ENCODE data around the gene ARPC2.

Gene ARPC2

GRCh38 chr2:218230882-218231281 lies 13.9 kb downstream of the ARPC2 start:
- Histone ChIP-seq H3K9ac (ENCODE audit: low read length in 2 of 2) (no peak overlapping the region), H3K4me1 (ENCODE audit: control insufficient read depth, insufficient read depth, low read length) (peaks cover 5% of the 10 kb centered on the region), H3K27me3 (ENCODE audit: control insufficient read depth in 1 of 2, insufficient read depth in 2 of 2, low read length in 2 of 2) (no peaks in the 10 kb centered on the region), H3K9me3 (ENCODE audit: control insufficient read depth in 2 of 2, low read length in 2 of 2) (no peaks in the 10 kb centered on the region), H3K27ac (ENCODE audit: low read length) (no peak overlapping the region), H3K4me3 (ENCODE audit: low read length in 2 of 2) (no peak overlapping the region), H3K36me3 (ENCODE audit: control insufficient read depth in 2 of 2, insufficient read depth in 2 of 2, low read length in 2 of 2) (peaks cover 43% of the 10 kb centered on the region in 2 donors)

DNA sequence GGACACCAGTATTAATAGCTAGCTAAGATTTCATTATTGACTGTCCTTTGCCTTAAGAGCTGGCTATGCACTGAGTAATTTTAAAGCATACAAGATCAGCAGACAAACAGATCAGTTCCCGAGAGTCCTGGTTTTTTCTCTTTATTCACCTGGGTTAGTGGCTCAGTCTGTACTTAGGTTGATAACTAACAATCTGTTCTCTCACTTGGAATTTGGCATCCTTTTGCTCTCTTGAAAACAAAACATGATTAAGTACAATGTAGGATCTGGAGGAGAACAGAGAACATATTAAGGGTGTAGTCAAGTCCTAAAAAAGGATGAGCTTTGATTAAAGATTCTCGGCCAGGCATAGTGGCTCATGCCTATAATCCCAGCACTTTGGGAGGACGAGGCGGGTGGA lies 16.6 kb downstream of the ARPC2 start:
- no peaks in the 10 kb centered on the region for H3K27me3 ChIP-seq (ENCODE audit: control insufficient read depth in 1 of 2, insufficient read depth in 2 of 2, low read length in 2 of 2)
- H3K4me1 ChIP-seq (ENCODE audit: control insufficient read depth, insufficient read depth, low read length) = peaks cover 5% of the 10 kb centered on the region
- no peak overlapping the region for H3K4me3 ChIP-seq (ENCODE audit: low read length in 2 of 2)
- H3K36me3 ChIP-seq (ENCODE audit: control insufficient read depth in 2 of 2, insufficient read depth in 2 of 2, low read length in 2 of 2) = peaks cover 41 to 46% of the 10 kb centered on the region in 2 donors
- no peak overlapping the region for H3K9ac ChIP-seq (ENCODE audit: low read length in 2 of 2)
- no peaks in the 10 kb centered on the region for H3K9me3 ChIP-seq (ENCODE audit: control insufficient read depth in 2 of 2, low read length in 2 of 2)
- H3K27ac ChIP-seq (ENCODE audit: low read length) = no peak overlapping the region

DNA sequence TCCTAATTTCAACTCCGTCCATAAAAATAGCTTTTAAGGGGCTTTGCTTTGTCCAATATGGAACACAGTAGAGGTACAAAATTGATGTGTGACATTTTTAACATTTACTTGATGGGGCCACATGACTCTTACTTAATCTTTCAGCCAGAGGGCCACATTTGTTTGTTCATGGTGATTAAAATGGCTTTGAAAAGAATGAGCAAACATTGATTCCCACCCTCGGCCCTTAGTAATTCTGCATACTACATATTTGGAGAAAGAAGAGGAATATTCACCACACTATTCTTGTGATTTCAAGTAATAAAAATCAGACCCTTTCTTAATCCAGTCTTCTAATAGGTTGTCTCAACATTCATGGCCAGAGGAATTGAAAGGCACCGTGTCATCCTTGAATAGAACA lies 17.5 kb downstream of the ARPC2 start:
- Histone ChIP-seq H3K9ac (ENCODE audit: low read length in 2 of 2) (no peak overlapping the region), H3K9me3 (ENCODE audit: control insufficient read depth in 2 of 2, low read length in 2 of 2) (no peaks in the 10 kb centered on the region), H3K36me3 (ENCODE audit: control insufficient read depth in 2 of 2, insufficient read depth in 2 of 2, low read length in 2 of 2) (peaks cover 46 to 51% of the 10 kb centered on the region in 2 donors), H3K27me3 (ENCODE audit: control insufficient read depth in 1 of 2, insufficient read depth in 2 of 2, low read length in 2 of 2) (no peaks in the 10 kb centered on the region), H3K27ac (ENCODE audit: low read length) (no peak overlapping the region), H3K4me3 (ENCODE audit: low read length in 2 of 2) (no peak overlapping the region), H3K4me1 (ENCODE audit: control insufficient read depth, insufficient read depth, low read length) (peaks cover 5% of the 10 kb centered on the region)

DNA sequence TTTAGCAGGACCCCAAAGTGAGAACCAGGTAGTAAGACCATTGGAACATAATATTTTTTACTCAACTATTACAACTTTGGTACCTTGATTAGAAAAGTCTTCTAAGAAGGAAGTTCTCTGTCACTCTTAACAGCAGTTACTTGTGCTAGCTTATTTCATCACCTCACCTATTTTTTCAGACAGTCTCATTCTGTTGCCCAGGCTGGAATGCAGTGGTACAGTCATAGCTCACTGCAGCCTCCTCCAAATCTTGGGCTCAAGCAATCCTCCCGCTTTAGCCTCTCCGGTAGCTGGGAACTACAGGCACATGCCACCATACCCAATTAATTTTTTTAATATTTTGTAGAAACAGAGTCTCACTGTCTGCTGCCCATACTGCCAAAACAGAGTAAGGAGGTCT lies 18.0 kb downstream of the ARPC2 start:
- Histone ChIP-seq H3K27ac (ENCODE audit: low read length) (no peak overlapping the region), H3K9ac (ENCODE audit: low read length in 2 of 2) (no peak overlapping the region), H3K4me3 (ENCODE audit: low read length in 2 of 2) (no peak overlapping the region), H3K9me3 (ENCODE audit: control insufficient read depth in 2 of 2, low read length in 2 of 2) (no peaks in the 10 kb centered on the region), H3K4me1 (ENCODE audit: control insufficient read depth, insufficient read depth, low read length) (peaks cover 5% of the 10 kb centered on the region), H3K36me3 (ENCODE audit: control insufficient read depth in 2 of 2, insufficient read depth in 2 of 2, low read length in 2 of 2) (peaks cover 51 to 54% of the 10 kb centered on the region in 2 donors), H3K27me3 (ENCODE audit: control insufficient read depth in 1 of 2, insufficient read depth in 2 of 2, low read length in 2 of 2) (no peaks in the 10 kb centered on the region)

DNA sequence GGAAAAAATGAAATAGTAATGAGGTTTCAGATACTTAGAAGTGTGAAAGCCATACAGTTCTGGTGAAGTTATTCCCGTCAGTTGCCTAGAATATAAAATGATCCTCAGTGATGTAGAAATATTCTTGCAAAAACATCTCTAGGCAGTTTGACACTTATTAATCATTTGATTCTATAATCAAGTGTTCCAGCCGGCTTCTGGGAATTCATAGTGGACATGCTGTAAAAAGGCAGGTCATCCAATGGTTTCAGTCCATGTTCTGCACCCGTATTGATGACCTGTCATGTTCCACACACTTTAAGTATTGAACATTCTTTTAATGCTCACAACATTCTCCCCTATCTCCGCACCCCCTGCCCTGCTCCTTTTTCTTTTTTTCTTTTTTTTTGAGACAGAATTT lies 19.8 kb downstream of the ARPC2 start:
- Histone ChIP-seq H3K9ac (ENCODE audit: low read length in 2 of 2) (no peak overlapping the region), H3K4me3 (ENCODE audit: low read length in 2 of 2) (no peak overlapping the region), H3K27ac (ENCODE audit: low read length) (no peak overlapping the region), H3K27me3 (ENCODE audit: control insufficient read depth in 1 of 2, insufficient read depth in 2 of 2, low read length in 2 of 2) (no peaks in the 10 kb centered on the region), H3K9me3 (ENCODE audit: control insufficient read depth in 2 of 2, low read length in 2 of 2) (no peaks in the 10 kb centered on the region), H3K36me3 (ENCODE audit: control insufficient read depth in 2 of 2, insufficient read depth in 2 of 2, low read length in 2 of 2) (peaks cover 41 to 48% of the 10 kb centered on the region in 2 donors), H3K4me1 (ENCODE audit: control insufficient read depth, insufficient read depth, low read length) (no peaks in the 10 kb centered on the region)

- H3K36me3 ChIP-seq (ENCODE audit: control insufficient read depth in 2 of 2, insufficient read depth in 2 of 2, low read length in 2 of 2) = peaks cover 50 to 54% of the 10 kb centered on the region in 2 donors
- H3K4me3 ChIP-seq (ENCODE audit: low read length in 2 of 2) = no peak overlapping the region
- no peak overlapping the region for H3K9ac ChIP-seq (ENCODE audit: low read length in 2 of 2)
- no peaks in the 10 kb centered on the region for H3K4me1 ChIP-seq (ENCODE audit: control insufficient read depth, insufficient read depth, low read length)
- H3K9me3 ChIP-seq (ENCODE audit: control insufficient read depth in 2 of 2, low read length in 2 of 2) = no peaks in the 10 kb centered on the region
- no peaks in the 10 kb centered on the region for H3K27me3 ChIP-seq (ENCODE audit: control insufficient read depth in 1 of 2, insufficient read depth in 2 of 2, low read length in 2 of 2)
- H3K27ac ChIP-seq (ENCODE audit: low read length) = no peak overlapping the region
These were observed 21.9 kb downstream of the ARPC2 start for GRCh38 chr2:218238887-218239286.

GRCh38 chr2:218244204-218244603 lies 27.2 kb downstream of the ARPC2 start:
- no peak overlapping the region for H3K27ac ChIP-seq (ENCODE audit: low read length)
- no peaks in the 10 kb centered on the region for H3K4me1 ChIP-seq (ENCODE audit: control insufficient read depth, insufficient read depth, low read length)
- no peak overlapping the region for H3K9ac ChIP-seq (ENCODE audit: low read length in 2 of 2)
- H3K36me3 ChIP-seq (ENCODE audit: control insufficient read depth in 2 of 2, insufficient read depth in 2 of 2, low read length in 2 of 2) = peaks cover 54 to 65% of the 10 kb centered on the region in 2 donors
- H3K9me3 ChIP-seq (ENCODE audit: control insufficient read depth in 2 of 2, low read length in 2 of 2) = no peaks in the 10 kb centered on the region
- no peak overlapping the region for H3K4me3 ChIP-seq (ENCODE audit: low read length in 2 of 2)
- H3K27me3 ChIP-seq (ENCODE audit: control insufficient read depth in 1 of 2, insufficient read depth in 2 of 2, low read length in 2 of 2) = no peaks in the 10 kb centered on the region

DNA sequence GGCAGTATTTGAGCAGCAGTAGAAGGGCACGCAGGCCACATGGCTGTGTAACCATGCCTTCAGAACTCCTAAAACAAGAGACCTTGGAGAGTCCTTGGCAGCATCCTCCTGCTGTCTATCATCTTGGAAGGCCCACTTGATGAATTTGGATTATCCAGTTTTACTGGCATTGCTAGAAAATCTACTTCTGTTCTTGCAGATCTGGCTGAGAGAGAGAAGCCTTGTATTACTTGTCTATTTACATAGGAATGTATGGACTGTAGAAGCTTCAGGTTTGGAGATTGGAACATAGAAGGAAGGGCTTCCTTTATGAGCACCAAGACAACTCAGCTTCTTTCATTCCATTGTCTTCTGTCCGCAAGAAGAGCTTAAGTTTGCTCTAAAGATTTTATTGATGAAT lies 27.7 kb downstream of the ARPC2 start:
- Histone ChIP-seq H3K4me3 (ENCODE audit: low read length in 2 of 2) (no peak overlapping the region), H3K9me3 (ENCODE audit: control insufficient read depth in 2 of 2, low read length in 2 of 2) (no peaks in the 10 kb centered on the region), H3K27me3 (ENCODE audit: control insufficient read depth in 1 of 2, insufficient read depth in 2 of 2, low read length in 2 of 2) (no peaks in the 10 kb centered on the region), H3K27ac (ENCODE audit: low read length) (no peak overlapping the region), H3K9ac (ENCODE audit: low read length in 2 of 2) (no peak overlapping the region), H3K4me1 (ENCODE audit: control insufficient read depth, insufficient read depth, low read length) (no peaks in the 10 kb centered on the region), H3K36me3 (ENCODE audit: control insufficient read depth in 2 of 2, insufficient read depth in 2 of 2, low read length in 2 of 2) (peaks cover 55 to 65% of the 10 kb centered on the region in 2 donors)

DNA sequence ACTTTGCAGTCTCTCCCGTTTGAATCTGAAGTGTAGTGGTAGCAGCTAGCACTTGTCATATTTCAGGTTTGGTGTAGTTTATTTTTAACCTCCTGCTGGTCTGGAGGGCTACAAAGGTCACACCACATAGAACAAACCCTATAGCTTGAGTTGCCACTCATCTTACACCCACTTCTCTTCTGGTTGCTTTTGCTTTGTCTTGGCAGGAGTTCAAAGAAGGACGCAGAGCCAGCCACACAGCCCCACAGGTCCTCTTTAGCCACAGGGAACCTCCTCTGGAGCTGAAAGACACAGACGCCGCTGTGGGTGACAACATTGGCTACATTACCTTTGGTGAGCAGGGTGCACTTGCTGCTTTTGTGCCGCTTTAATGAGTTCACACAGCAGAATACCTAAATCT lies 28.2 kb downstream of the ARPC2 start:
- Histone ChIP-seq H3K9ac (ENCODE audit: low read length in 2 of 2) (no peak overlapping the region), H3K4me3 (ENCODE audit: low read length in 2 of 2) (no peak overlapping the region), H3K9me3 (ENCODE audit: control insufficient read depth in 2 of 2, low read length in 2 of 2) (no peaks in the 10 kb centered on the region), H3K36me3 (ENCODE audit: control insufficient read depth in 2 of 2, insufficient read depth in 2 of 2, low read length in 2 of 2) (peaks cover 57 to 65% of the 10 kb centered on the region in 2 donors), H3K4me1 (ENCODE audit: control insufficient read depth, insufficient read depth, low read length) (no peaks in the 10 kb centered on the region), H3K27ac (ENCODE audit: low read length) (no peak overlapping the region), H3K27me3 (ENCODE audit: control insufficient read depth in 1 of 2, insufficient read depth in 2 of 2, low read length in 2 of 2) (no peaks in the 10 kb centered on the region)

DNA sequence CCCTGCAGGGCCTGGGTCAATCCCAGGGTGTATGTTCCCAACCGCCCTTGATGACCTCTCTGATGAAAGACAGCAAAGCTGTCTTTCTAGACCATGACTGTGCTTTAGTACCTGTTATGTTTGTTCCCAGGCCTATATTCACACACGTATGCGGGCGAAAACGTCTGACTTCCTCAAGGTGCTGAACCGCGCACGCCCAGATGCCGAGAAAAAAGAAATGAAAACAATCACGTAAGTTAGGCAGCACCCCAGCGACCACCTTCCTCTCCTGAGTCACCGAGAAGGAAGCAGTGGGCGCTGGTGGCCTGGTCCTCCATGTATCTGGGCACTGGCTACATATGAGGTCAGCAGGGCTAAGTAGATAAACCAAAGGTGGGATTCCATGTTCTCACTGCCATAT lies 32.7 kb downstream of the ARPC2 start:
- Histone ChIP-seq H3K27me3 (ENCODE audit: control insufficient read depth in 1 of 2, insufficient read depth in 2 of 2, low read length in 2 of 2) (no peaks in the 10 kb centered on the region), H3K9me3 (ENCODE audit: control insufficient read depth in 2 of 2, low read length in 2 of 2) (no peaks in the 10 kb centered on the region), H3K4me3 (ENCODE audit: low read length in 2 of 2) (no peak overlapping the region), H3K36me3 (ENCODE audit: control insufficient read depth in 2 of 2, insufficient read depth in 2 of 2, low read length in 2 of 2) (peaks cover 78 to 83% of the 10 kb centered on the region in 2 donors), H3K4me1 (ENCODE audit: control insufficient read depth, insufficient read depth, low read length) (peaks cover 8% of the 10 kb centered on the region), H3K9ac (ENCODE audit: low read length in 2 of 2) (no peak overlapping the region), H3K27ac (ENCODE audit: low read length) (no peak overlapping the region)

GRCh38 chr2:218252509-218253231 lies 35.7 kb downstream of the ARPC2 start:
- Histone ChIP-seq H3K27ac (ENCODE audit: low read length) (peak overlapping the region; percentile 11), H3K4me3 (ENCODE audit: low read length in 2 of 2) (no peak overlapping the region), H3K27me3 (ENCODE audit: control insufficient read depth in 1 of 2, insufficient read depth in 2 of 2, low read length in 2 of 2) (no peaks in the 10 kb centered on the region), H3K9me3 (ENCODE audit: control insufficient read depth in 2 of 2, low read length in 2 of 2) (no peaks in the 10 kb centered on the region), H3K36me3 (ENCODE audit: control insufficient read depth in 2 of 2, insufficient read depth in 2 of 2, low read length in 2 of 2) (peaks cover 72 to 73% of the 10 kb centered on the region in 2 donors), H3K9ac (ENCODE audit: low read length in 2 of 2) (no peak overlapping the region), H3K4me1 (ENCODE audit: control insufficient read depth, insufficient read depth, low read length) (peaks cover 8% of the 10 kb centered on the region)
